Ovary (tissue), 9 donors: Measurements from ENCODE around the gene SERF2. TPM values are rescaled to one million over a fixed set of nuclear protein-coding genes. Genes with fewer than 3 reads are reported as not detected.
"Not testable (repeated sequence)": the region's sequence is repeated elsewhere in the genome, so short reads cannot be mapped to it uniquely, and the experiment has no call there.

Experiments used
- DNase-seq, 5 donors: peaks; one replicate each; pipeline ENCODE4 v3.0.0-alpha.2; 2019 to 2020
- H3K27ac ChIP-seq, 2 donors: fragments of 200-600 bp; one replicate each; pipeline versions ENCODE4 v1.5.1 to v1.8.0; 2019 to 2022
- H3K27me3 ChIP-seq: fragments of 200-600 bp; one replicate; pipeline ENCODE4 v1.8.0; 2022
- H3K36me3 ChIP-seq: fragments of 200-600 bp; sonication (generic); one replicate; pipeline ENCODE4 v1.5.1; 2019
- H3K4me1 ChIP-seq: one replicate; pipeline ENCODE4 v1.8.1; 2013; ENCODE audit warnings: mild to moderate bottlenecking, moderate library complexity; ENCODE audit not compliant: insufficient read depth
- H3K4me3 ChIP-seq: fragments of 200-600 bp; sonication (generic); one replicate; pipeline ENCODE4 v1.5.1; 2017
- H3K9me3 ChIP-seq, 2 donors: fragments of 200-600 bp in 1 of 2; sonication (generic) in 1 of 2; one replicate each; pipeline versions ENCODE4 v1.5.1 to v1.8.1; 2013 to 2019; ENCODE audit warnings: mild to moderate bottlenecking in 1 of 2, moderate library complexity in 1 of 2
- CTCF ChIP-seq, 3 donors: fragments of 450-650 bp in 2 of 3; fragments of 200-600 bp in 1 of 3; IDR thresholded peaks; one replicate each; pipeline versions ENCODE4 v1.5.1 to v1.8.0; 2016 to 2022; ENCODE audit warnings: antibody characterized with exemption in 3 of 3, mild to moderate bottlenecking in 1 of 3
- EP300 ChIP-seq: sonication (generic); formaldehyde crosslinking; IDR thresholded peaks from one replicate; pipeline ENCODE4 v1.6.1; 2017; ENCODE audit warnings: antibody characterized with exemption
- POLR2A ChIP-seq: fragments of 450-650 bp; IDR thresholded peaks from one replicate; pipeline ENCODE4 v1.6.1; 2017; ENCODE audit warnings: antibody characterized with exemption, mild to moderate bottlenecking, moderate library complexity
- WGBS, 3 donors: extraction: QIAGEN DNeasy Blood & Tissue Kit in 1 of 3; methylation state at CpG; one replicate each; pipeline versions ENCODE4 v1.1.5 to v1.1.7; 2013 to 2017; 5-methylcytosine and 5-hydroxymethylcytosine counted together
- intact Hi-C, 4 donors: fragments of 100-400 bp; cut with DNase I; formaldehyde crosslinking; loops; one replicate each; pipeline versions ENCODE4 v1.11.0 to v1.15.1; 2022 to 2023
- microRNA counts: library from miRNA; unstranded; fragments of <30 nt; microRNA quantifications from one replicate; lab custom pipeline; 2016
- microRNA-seq, 3 donors: library from miRNA; unstranded; fragments of <30 nt; microRNA quantifications; one replicate each; pipeline versions ENCODE4 to v1.2.0, GENCODE V29; 2019 to 2020
- polyA plus RNA-seq, 2 donors: library from polyadenylated mRNA; stranded (reverse); fragments of 200-250 nt in 1 of 2; fragments of 350-450 nt in 1 of 2; fragmentation: Illumina TruSeq in 1 of 2; extraction: RNeasy Lipid Tissue Mini Kit (QIAGEN cat#74804) in 1 of 2; gene quantifications; one replicate each; pipeline ENCODE4 v1.2.3, GENCODE V29; 2013 to 2014
- small RNA-seq: library from RNA; depleted of rRNA; stranded (forward); fragments of <200 nt; gene quantifications from one replicate; pipeline ENCODE3, GENCODE V24; 2016
- total RNA-seq, 7 donors: library from RNA; depleted of rRNA in 2 of 7; stranded (reverse); fragments of >200 nt in 2 of 7; fragmentation: NEBNext Ultra II Directional in 3 of 7; extraction: Animal tissue kit (Norgen Biotek cat#: 25700) in 3 of 7; gene quantifications; one replicate each; pipeline versions ENCODE4 v1.1.0 to v1.2.4, GENCODE V29; 2016 to 2023
- donor health status: DM: no; HTN: no; CAD: no; lungs with moderate emphysema.
- donor health status: DM: no; HTN: no; CAD: no.
- donor health status: Bipolar disorder and iron deficiency.
- donor health status: DM: yes; HTN: yes; CAD: no.
- donor health status: DM: no; HTN: no; CAD: no.
- donor health status: DM: yes; HTN: yes; CAD: no.

SERF2 gene
- total and polyA plus RNA-seq, 9 donors: 254 to 981 (median 484) TPM

DNA sequence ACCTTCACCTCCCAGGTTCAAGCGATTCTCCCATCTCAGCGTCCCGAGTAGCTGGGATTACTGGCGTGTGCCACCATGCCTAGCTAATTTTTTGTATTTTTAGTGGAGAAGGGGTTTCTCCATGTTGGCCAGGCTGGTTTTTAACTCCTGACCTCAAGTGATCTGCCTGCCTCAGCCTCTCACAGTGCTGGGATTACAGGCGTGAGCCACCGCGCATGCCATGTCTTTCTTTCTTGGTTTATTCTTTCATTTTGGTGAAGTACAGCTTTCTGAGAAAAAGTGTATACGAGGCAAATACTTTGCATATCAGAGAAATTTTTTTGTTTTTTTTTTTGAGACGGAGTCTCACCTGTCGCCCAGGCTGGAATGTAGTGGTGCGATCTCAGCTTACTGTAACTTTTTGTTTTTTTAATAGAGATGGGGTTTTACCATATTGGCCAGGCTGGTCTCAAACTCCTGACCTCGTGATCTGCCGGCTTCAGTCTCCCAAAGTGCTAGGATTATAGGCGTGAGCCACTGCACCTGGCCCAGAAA, 39.5 kb downstream of the SERF2 start:
- 91 to 94% (median 93%) methylated on average over 14 of the region's 14 CpGs for WGBS, 3 donors
- H3K27me3 ChIP-seq, H3K36me3 ChIP-seq, DNase-seq, H3K9me3 ChIP-seq, H3K4me3 ChIP-seq, intact Hi-C loops, H3K27ac ChIP-seq, H3K4me1 ChIP-seq: not testable (repeated sequence)

- intact Hi-C loops, H3K9me3 ChIP-seq, H3K36me3 ChIP-seq, DNase-seq, H3K4me3 ChIP-seq, H3K4me1 ChIP-seq, H3K27ac ChIP-seq, H3K27me3 ChIP-seq: not testable (repeated sequence)
- 89 to 93% (median 90%) methylated on average over 6 of the region's 6 CpGs for WGBS, 3 donors
These were observed 40.4 kb downstream of the SERF2 start for GRCh38 chr15:43832485-43832884.

DNA sequence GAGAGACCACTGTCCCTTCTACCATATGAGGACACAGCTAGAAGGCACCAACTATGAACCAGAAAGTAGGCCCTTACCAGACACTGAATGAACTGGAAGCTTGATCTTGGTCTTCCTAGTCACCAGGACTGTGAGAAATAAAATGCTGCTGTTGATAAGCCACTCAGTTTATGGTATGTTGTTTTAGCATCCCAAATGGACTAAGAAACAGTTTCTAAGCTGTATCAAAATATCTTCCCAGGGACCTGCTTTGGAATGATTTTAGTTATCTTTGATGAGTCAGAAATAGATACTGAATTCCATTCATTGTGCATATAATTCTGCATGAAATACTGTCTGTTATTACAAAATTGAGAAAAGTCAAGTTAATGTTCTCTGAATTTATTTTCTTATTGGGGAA, 53.3 kb downstream of the SERF2 start:
- Histone ChIP-seq H3K36me3 (no peaks in the 10 kb centered on the region), H3K27me3 (no peaks in the 10 kb centered on the region), H3K4me3 (no peak overlapping the region), H3K9me3 (no peaks in the 10 kb centered on the region), H3K4me1 (no peaks in the 10 kb centered on the region), H3K27ac (no peak overlapping the region)
- TF ChIP-seq POLR2A (no peak), EP300 (no peak), CTCF (IDR thresholded peaks at IDR 0.05) (no peak)
- intact Hi-C loops: no loop called here
- no peak for DNase-seq

MicroRNAs encoded within 50 kb of the gene (microRNA counts, 767-probe panel; counts per million panel counts)
- 530 counts per million, percentile 78 among the panel's probes with 10 or more counts for microRNA hsa-miR-1282 (lab: Ali Mortazavi, UCI)

Small RNA genes within 50 kb of the gene (microRNA-seq; reads per million reads assigned to microRNA genes)
- gene MIR1282: 0 to 3.4 (median 0) reads per million in 3 donors

Small RNA genes within 50 kb of the gene (small RNA-seq; reads per million reads assigned to genes)
- not detected for gene MIR1282

Other genes starting within 250 kb of the SERF2 start
- 10 to 100 TPM; 16.5 to 45.2 (median 34.3) TPM for gene PPIP5K1, start 202.1 kb upstream of the SERF2 start, total RNA-seq
- gene PPIP5K1, start 202.1 kb upstream of the SERF2 start, polyA plus RNA-seq: 10 to 100 TPM in 1 of 2 donors, 1 to 10 TPM in 1; 7.6 to 27.0 TPM
- gene CKMT1B, start 198.3 kb upstream of the SERF2 start, total RNA-seq: under 1 TPM in 3 of 7 donors, not detected in 4; 0.11 to 0.41 (median 0.35) TPM
- 1 to 10 TPM in 1 of 2 donors, under 1 TPM in 1; 0.08 to 1.1 TPM for gene CKMT1B, start 198.3 kb upstream of the SERF2 start, polyA plus RNA-seq
- gene STRC, start 173.5 kb upstream of the SERF2 start, total RNA-seq: under 1 TPM; 0.23 to 0.89 (median 0.35) TPM
- gene STRC, start 173.5 kb upstream of the SERF2 start, polyA plus RNA-seq: under 1 TPM; 0.29 to 0.30 TPM
- 10 to 100 TPM in 1 of 7 donors, 1 to 10 TPM in 6; 3.8 to 10.2 (median 6.3) TPM for gene CATSPER2, start 143.5 kb upstream of the SERF2 start, total RNA-seq
- gene CATSPER2, start 143.5 kb upstream of the SERF2 start, polyA plus RNA-seq: 1 to 10 TPM; 2.3 to 2.5 TPM
- under 1 TPM in 3 of 7 donors, not detected in 4; 0.31 to 0.92 (median 0.40) TPM for gene CKMT1A, start 98.5 kb upstream of the SERF2 start, total RNA-seq
- gene CKMT1A, start 98.5 kb upstream of the SERF2 start, polyA plus RNA-seq: under 1 TPM; 0.13 to 0.62 TPM
- gene PDIA3, start 45.9 kb upstream of the SERF2 start, total RNA-seq: 100 to 1,000 TPM in 5 of 7 donors, 10 to 100 TPM in 2; 56.9 to 389 (median 260) TPM
- 100 to 1,000 TPM; 175 to 711 TPM for gene PDIA3, start 45.9 kb upstream of the SERF2 start, polyA plus RNA-seq
- gene ELL3, start 15.4 kb upstream of the SERF2 start, total RNA-seq: 1 to 10 TPM; 2.2 to 7.2 (median 5.5) TPM
- gene ELL3, start 15.4 kb upstream of the SERF2 start, polyA plus RNA-seq: 1 to 10 TPM; 4.7 to 4.9 TPM
- under 1 TPM in 5 of 7 donors, not detected in 2; 0.07 to 0.36 (median 0.18) TPM for gene SERINC4, start 7.9 kb downstream of the SERF2 start, total RNA-seq
- under 1 TPM in 1 of 2 donors, not detected in 1; 0.39 TPM for gene SERINC4, start 7.9 kb downstream of the SERF2 start, polyA plus RNA-seq
- gene HYPK, start 8.3 kb downstream of the SERF2 start, total RNA-seq: 10 to 100 TPM in 6 of 7 donors, 1 to 10 TPM in 1; 9.1 to 20.7 (median 14.1) TPM
- 10 to 100 TPM in 1 of 2 donors, 1 to 10 TPM in 1; 7.2 to 12.3 TPM for gene HYPK, start 8.3 kb downstream of the SERF2 start, polyA plus RNA-seq
- gene MFAP1, start 32.4 kb downstream of the SERF2 start, total RNA-seq: 10 to 100 TPM; 12.4 to 29.3 (median 21.0) TPM
- gene MFAP1, start 32.4 kb downstream of the SERF2 start, polyA plus RNA-seq: 10 to 100 TPM; 18.6 to 54.1 TPM
- gene WDR76, start 34.7 kb downstream of the SERF2 start, total RNA-seq: 1 to 10 TPM; 2.4 to 6.2 (median 4.0) TPM
- 1 to 10 TPM; 2.8 to 4.2 TPM for gene WDR76, start 34.7 kb downstream of the SERF2 start, polyA plus RNA-seq